ENCODE measurements around the gene TIAM2.

- TF ChIP-seq FOXP2 (optimal IDR thresholded peaks at IDR 0.05; ENCODE audit: control extremely low read depth, extremely low read length, insufficient read depth), result no peak
- no peak for TF ChIP-seq EZH2 (IDR thresholded peaks at IDR 0.05)
These were observed 28.6 kb downstream of the TIAM2 start for GRCh38 chr6:155023717-155024116.
